ENCODE results near the gene KCNQ1.

The KCNQ1 gene

GRCh38 chr11:2409126-2409525 lies 35.7 kb upstream of the KCNQ1 start:
- no peak overlapping the region for H3K4me3 ChIP-seq (ENCODE audit: low read depth, low read length)
- no peak for DNase-seq (ENCODE audit: low read depth)

GRCh38 chr11:2409611-2410468 lies 35.0 kb upstream of the KCNQ1 start:
- no peak overlapping the region for H3K4me3 ChIP-seq (ENCODE audit: low read depth, low read length)
- DNase-seq (ENCODE audit: low read depth): no peak

GRCh38 chr11:2410616-2411015 lies 34.2 kb upstream of the KCNQ1 start:
- H3K4me3 ChIP-seq (ENCODE audit: low read depth, low read length): no peak overlapping the region
- no peak for DNase-seq (ENCODE audit: low read depth)

GRCh38 chr11:2411446-2412305 lies 33.1 kb upstream of the KCNQ1 start:
- no peak overlapping the region for H3K4me3 ChIP-seq (ENCODE audit: low read depth, low read length)
- no peak for DNase-seq (ENCODE audit: low read depth)

- no peak overlapping the region for H3K4me3 ChIP-seq (ENCODE audit: low read depth, low read length)
- DNase-seq (ENCODE audit: low read depth): no peak
Measured at GRCh38 chr11:2412323-2412722, 32.5 kb upstream of the KCNQ1 start.

GRCh38 chr11:2413742-2414579 lies 30.8 kb upstream of the KCNQ1 start:
- no peak overlapping the region for H3K4me3 ChIP-seq (ENCODE audit: low read depth, low read length)
- no peak for DNase-seq (ENCODE audit: low read depth)

- no peak overlapping the region for H3K4me3 ChIP-seq (ENCODE audit: low read depth, low read length)
- no peak for DNase-seq (ENCODE audit: low read depth)
Measured at GRCh38 chr11:2414616-2415015, 30.2 kb upstream of the KCNQ1 start.

GRCh38 chr11:2415171-2415570 lies 29.6 kb upstream of the KCNQ1 start:
- H3K4me3 ChIP-seq (ENCODE audit: low read depth, low read length): no peak overlapping the region
- no peak for DNase-seq (ENCODE audit: low read depth)

GRCh38 chr11:2415601-2416380 lies 29.0 kb upstream of the KCNQ1 start:
- DNase-seq (ENCODE audit: low read depth): no peak
- H3K4me3 ChIP-seq (ENCODE audit: low read depth, low read length): no peak overlapping the region

- no peak for DNase-seq (ENCODE audit: low read depth)
- H3K4me3 ChIP-seq (ENCODE audit: low read depth, low read length): no peak overlapping the region
Measured at GRCh38 chr11:2416765-2417164, 28.0 kb upstream of the KCNQ1 start.

GRCh38 chr11:2417856-2418692 lies 26.7 kb upstream of the KCNQ1 start:
- no peak overlapping the region for H3K4me3 ChIP-seq (ENCODE audit: low read depth, low read length)
- DNase-seq (ENCODE audit: low read depth): no peak

- DNase-seq (ENCODE audit: low read depth): no peak
- H3K4me3 ChIP-seq (ENCODE audit: low read depth, low read length): no peak overlapping the region
Measured at GRCh38 chr11:2418693-2419360, 26.0 kb upstream of the KCNQ1 start.

- peak; percentile 28 for DNase-seq (ENCODE audit: low read depth)
- H3K4me3 ChIP-seq (ENCODE audit: low read depth, low read length): no peak overlapping the region
Measured at GRCh38 chr11:2419638-2420501, 24.9 kb upstream of the KCNQ1 start.

GRCh38 chr11:2420502-2421225 lies 24.1 kb upstream of the KCNQ1 start:
- H3K4me3 ChIP-seq (ENCODE audit: low read depth, low read length): no peak overlapping the region

GRCh38 chr11:2421226-2421994 lies 23.4 kb upstream of the KCNQ1 start:
- no peak overlapping the region for H3K4me3 ChIP-seq (ENCODE audit: low read depth, low read length)
- DNase-seq (ENCODE audit: low read depth): no peak

More at GRCh38 chr11:2420502-2421225, 24.1 kb upstream of the KCNQ1 start:
- DNase-seq (ENCODE audit: low read depth): peak; percentile 17

Measured in skeletal muscle cell (primary cell).